Right lobe of liver (tissue), 6 donors: ENCODE measurements around the gene POLR3E. TPM values are rescaled to one million over a fixed set of nuclear protein-coding genes. Genes with fewer than 3 reads are reported as not detected.

Experiments
- ATAC-seq, 4 donors: fragments of 200-7000 bp; cut with Tn5 transposase; one replicate each; pipeline ENCODE4 v1.9.1; 2020; ENCODE audit warnings: mild to moderate bottlenecking in 4 of 4, moderate library complexity in 4 of 4
- DNase-seq, 3 donors: peaks; one replicate each; pipeline ENCODE4 v3.0.0-alpha.2; 2020
- H3K27ac ChIP-seq, 3 donors: fragments of 200-600 bp; one replicate each; pipeline ENCODE4 v1.8.0; 2022
- H3K27me3 ChIP-seq, 2 donors: fragments of 200-600 bp; one replicate each; pipeline ENCODE4 v1.8.0; 2022
- H3K36me3 ChIP-seq, 4 donors: fragments of 200-600 bp; sonication (generic) in 1 of 4; one replicate each; pipeline versions ENCODE4 v1.5.1 to v1.8.0; 2017 to 2022; ENCODE audit warnings: control low read depth in 1 of 4
- H3K4me1 ChIP-seq, 4 donors: fragments of 200-600 bp; sonication (generic) in 1 of 4; one replicate each; pipeline versions ENCODE4 v1.5.1 to v1.8.0; 2017 to 2022; ENCODE audit warnings: control low read depth in 1 of 4
- H3K4me3 ChIP-seq, 3 donors: fragments of 200-600 bp; one replicate each; pipeline ENCODE4 v1.8.0; 2022
- H3K9me3 ChIP-seq, 4 donors: fragments of 200-600 bp; sonication (generic) in 1 of 4; one replicate each; pipeline versions ENCODE4 v1.5.1 to v1.8.0; 2017 to 2022; ENCODE audit warnings: control low read depth in 1 of 4
- POLR2A ChIP-seq: fragments of 450-650 bp; IDR thresholded peaks from one replicate; pipeline ENCODE4 v1.6.1; 2017; ENCODE audit warnings: antibody characterized with exemption, mild to moderate bottlenecking
- WGBS: methylation state at CpG from one replicate; pipeline ENCODE4 v1.1.6; 2018; ENCODE audit warnings: low coverage, low lambda C conversion rate; ENCODE audit not compliant: insufficient coverage; ENCODE audit errors: missing lambda C conversion rate; 5-methylcytosine and 5-hydroxymethylcytosine counted together
- intact Hi-C, 2 donors: fragments of 100-400 bp; cut with DNase I; formaldehyde crosslinking; loops; one replicate each; pipeline versions ENCODE4 v1.11.2 to v1.14.1; 2022
- total RNA-seq, 6 experiments: library from RNA; depleted of rRNA in 2 of 6; stranded (reverse); fragments of >200 nt in 2 of 6; fragmentation: NEBNext Ultra II Directional in 3 of 6; extraction: Animal tissue kit (Norgen Biotek cat#: 25700) in 3 of 6; gene quantifications; one replicate each; pipeline versions ENCODE4 v1.1.0 to v1.2.4, GENCODE V29; 2016 to 2023
- TF ChIP-seq, protein P1 (sequence below), 4 donors: fragments of 200-600 bp in 3 of 4; fragments of 450-650 bp in 1 of 4; IDR thresholded peaks; one replicate each; pipeline versions ENCODE4 v1.5.1 to v1.8.0; 2016 to 2022; ENCODE audit warnings: antibody characterized with exemption in 4 of 4, mild to moderate bottlenecking in 2 of 4
- donor health status: DM: no; HTN: yes; CAD: no.
- donor health status: DM: no; HTN: no; CAD: no.
- donor health status: DM: no; HTN: no; CAD: no.
- donor health status: DM: no; HTN: yes; CAD: no.
- donor health status: DM: no; HTN: yes; CAD: no.

Gene POLR3E
- total RNA-seq, 6 experiments from 2014 or later, result 15.8 to 35.7 (median 26.9) TPM

DNA sequence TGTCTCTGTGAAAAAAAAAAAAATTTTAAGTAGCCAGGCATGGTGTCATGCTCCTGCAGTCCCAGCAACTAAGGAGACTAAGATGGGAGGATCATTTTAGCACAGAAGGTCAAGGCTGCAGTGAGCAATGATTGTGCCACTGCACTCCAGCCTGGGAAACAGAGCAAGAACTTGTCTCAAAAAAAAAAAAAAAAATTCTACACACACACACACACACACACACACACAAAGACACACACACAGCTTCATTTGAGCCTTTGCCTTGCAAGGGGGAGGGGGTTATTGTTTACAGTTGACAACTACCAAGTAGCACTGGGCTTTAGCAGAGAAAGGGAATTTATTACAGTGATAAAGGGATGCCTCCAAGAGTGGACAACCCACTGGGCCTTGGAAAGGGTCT, 4.9 kb upstream of the POLR3E start:
- Histone ChIP-seq H3K27me3 (no peaks in the 10 kb centered on the region), H3K4me1 (no peaks in the 10 kb centered on the region), H3K9me3 (no peaks in the 10 kb centered on the region), H3K4me3 (no peak overlapping the region), H3K27ac (no peak overlapping the region), H3K36me3 (no peaks in the 10 kb centered on the region)
- ATAC-seq, result no peak
- intact Hi-C loops, result no loop called here
- no peak for TF ChIP-seq POLR2A
- TF ChIP-seq, protein P1, sequence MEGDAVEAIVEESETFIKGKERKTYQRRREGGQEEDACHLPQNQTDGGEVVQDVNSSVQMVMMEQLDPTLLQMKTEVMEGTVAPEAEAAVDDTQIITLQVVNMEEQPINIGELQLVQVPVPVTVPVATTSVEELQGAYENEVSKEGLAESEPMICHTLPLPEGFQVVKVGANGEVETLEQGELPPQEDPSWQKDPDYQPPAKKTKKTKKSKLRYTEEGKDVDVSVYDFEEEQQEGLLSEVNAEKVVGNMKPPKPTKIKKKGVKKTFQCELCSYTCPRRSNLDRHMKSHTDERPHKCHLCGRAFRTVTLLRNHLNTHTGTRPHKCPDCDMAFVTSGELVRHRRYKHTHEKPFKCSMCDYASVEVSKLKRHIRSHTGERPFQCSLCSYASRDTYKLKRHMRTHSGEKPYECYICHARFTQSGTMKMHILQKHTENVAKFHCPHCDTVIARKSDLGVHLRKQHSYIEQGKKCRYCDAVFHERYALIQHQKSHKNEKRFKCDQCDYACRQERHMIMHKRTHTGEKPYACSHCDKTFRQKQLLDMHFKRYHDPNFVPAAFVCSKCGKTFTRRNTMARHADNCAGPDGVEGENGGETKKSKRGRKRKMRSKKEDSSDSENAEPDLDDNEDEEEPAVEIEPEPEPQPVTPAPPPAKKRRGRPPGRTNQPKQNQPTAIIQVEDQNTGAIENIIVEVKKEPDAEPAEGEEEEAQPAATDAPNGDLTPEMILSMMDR (IDR thresholded peaks at IDR 0.05), result no peak
- DNase-seq, result no peak

DNA sequence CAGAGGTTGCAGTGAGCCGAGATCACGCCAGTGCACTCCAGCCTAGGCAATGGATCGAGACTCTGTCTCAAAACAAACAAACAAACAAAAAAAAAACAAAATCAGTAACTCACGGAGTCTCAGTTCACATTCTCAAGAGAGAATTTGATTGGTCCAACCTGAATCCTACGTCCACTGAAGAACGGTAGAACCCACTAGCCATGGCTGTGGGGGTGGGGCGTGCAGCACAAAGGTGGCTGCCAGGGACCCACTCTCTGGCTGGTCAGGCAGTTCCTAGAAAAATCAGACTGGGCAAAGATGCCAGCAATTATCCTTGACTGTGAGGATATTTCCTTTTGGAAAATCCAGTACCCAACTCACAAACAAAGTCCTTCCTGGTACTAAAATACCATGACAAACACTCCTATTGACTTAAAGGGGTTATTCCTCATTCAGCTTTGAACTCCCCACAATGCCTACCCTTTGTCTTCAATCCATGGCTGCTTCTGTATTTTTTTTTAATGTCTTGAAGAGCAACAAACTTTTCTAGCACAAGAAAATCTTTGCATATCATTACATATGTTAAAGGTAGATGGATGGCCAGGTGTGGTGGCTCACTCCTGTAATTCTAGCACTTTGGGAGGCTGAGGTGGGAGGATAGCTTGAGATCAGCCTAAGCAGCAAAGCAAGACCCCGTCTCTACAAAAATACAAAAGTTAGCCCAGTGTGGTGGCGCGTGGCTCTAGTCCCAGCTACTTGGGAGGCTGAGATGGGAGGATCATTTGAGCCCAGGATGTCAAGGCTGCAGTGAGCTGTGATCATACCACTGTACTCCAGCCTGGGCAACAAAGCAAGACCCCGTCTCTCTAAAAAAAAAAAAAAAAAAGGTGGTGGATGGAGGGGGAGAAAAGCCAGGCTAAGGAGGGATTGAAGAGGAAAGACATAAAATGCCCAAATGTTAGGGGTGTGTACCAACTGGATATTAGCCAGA, 3.8 kb upstream of the POLR3E start:
- no peak overlapping the region for H3K27ac ChIP-seq
- TF ChIP-seq, protein P1 (IDR thresholded peaks at IDR 0.05), result no peak
- TF ChIP-seq POLR2A, result no peak
- H3K27me3 ChIP-seq, result no peaks in the 10 kb centered on the region
- H3K4me1 ChIP-seq, result no peaks in the 10 kb centered on the region
- DNase-seq (no peak), ATAC-seq (no peak)
- intact Hi-C loops, result no loop called here
- no peak overlapping the region for H3K4me3 ChIP-seq
- H3K9me3 ChIP-seq, result no peaks in the 10 kb centered on the region
- H3K36me3 ChIP-seq, result no peaks in the 10 kb centered on the region
- 70% methylated on average over 8 of the region's 11 CpGs for WGBS

DNA sequence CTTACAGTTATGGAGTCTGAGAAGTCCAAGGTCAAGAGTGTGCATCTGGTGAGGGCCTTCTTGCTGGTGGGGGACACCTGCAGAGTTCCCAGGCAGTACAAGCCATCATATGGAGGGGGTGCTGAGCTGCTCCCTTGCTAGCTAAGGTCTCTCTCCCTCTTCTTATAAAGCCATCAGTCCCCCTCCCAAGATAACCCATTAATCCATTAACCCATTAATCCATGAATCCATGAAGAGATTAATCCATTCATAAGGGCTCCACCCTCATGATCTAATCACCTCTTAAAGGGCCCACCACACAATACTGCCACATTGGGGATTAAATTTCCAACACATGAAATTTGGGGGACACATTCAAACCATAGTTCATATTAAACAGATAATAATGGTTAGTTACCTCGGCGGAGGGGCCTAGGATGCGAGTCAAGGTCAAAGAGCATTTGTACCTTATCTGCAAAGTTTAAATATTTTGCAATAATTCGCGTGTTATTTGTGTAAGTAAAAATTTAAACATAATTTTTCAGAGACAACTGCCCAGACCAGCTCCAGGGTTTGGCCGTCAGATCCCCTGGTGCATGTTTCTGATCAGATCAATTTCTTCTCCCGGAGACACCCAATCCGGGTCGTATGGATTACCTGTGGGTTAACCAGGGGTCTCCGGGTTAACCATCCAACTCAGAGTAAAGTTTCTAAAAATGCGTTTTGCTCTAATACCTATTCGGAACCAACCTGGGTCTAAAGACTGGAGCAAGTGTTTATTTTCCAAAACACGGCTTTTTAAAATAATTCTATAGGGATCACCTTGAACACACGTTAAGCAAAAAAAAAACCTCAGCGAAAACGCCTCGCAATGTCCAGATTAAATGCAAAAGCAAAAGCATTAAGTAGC, 740 bp upstream of the POLR3E start:
- no peak for TF ChIP-seq POLR2A
- TF ChIP-seq, protein P1 (IDR thresholded peaks at IDR 0.05), result no peak
- Histone ChIP-seq H3K4me1 (peaks cover 0 to 7% (median 0%) of the 10 kb centered on the region in 4 donors), H3K27me3 (no peaks in the 10 kb centered on the region), H3K27ac (peak overlapping the region in 2 of 3 donors; percentile 0 to 64), H3K9me3 (no peaks in the 10 kb centered on the region), H3K4me3 (peak overlapping the region; percentile 44 to 91 (median 76)), H3K36me3 (no peaks in the 10 kb centered on the region)
- DNase-seq (no peak), ATAC-seq (no peak)
- intact Hi-C loops, result loop anchor here in 1 of 2 donors (5.0 kb wide), 1 partner anchor 94 kb away; no protein-coding TSS in a partner anchor
- 2% methylated on average over 17 of the region's 17 CpGs for WGBS

DNA sequence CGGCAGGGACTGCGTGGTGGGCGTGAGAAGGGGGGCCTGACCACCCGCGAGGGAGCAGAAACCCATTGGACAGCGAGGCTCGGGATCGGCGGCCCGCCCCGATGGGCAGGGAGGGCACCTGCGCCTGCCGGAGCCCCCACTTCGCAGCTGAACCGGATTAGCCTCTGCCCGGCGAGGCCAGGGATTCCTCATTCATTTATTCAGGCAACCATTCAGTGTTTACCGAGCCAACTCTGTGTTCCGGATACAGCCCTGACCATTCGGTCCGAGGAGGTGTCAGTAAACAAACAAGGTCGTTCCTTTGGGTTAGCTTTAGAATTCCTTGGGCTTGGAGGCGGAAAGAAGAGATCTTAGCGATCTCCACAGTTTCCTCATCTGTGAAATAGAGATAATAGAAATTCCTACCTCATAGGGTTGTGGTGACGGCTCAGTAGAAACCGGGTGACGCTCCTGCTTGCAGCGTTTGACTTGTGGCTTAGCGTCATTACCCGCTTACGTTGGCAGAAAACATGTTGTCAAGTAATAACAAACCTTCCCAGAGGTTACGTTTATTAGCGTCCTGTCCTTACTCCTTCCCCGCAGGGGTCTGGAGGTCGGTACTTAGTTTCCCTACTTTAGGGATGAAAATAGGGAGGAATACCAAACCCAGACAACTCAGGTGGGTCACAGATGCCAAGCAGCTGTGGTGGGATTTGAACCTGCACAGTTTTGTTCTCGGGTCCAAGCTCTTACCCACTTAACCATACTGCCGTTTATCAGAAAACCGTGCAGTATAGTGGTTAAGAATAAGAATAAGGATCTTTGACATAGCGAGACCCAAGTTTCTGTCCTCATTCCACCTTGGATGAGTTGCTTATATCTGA, 893 bp downstream of the POLR3E start:
- Histone ChIP-seq H3K27ac (peak overlapping the region; percentile 84 to 99 (median 93)), H3K4me3 (peak overlapping the region; percentile 76 to 94 (median 91)), H3K36me3 (peaks cover 0 to 3% (median 0%) of the 10 kb centered on the region in 4 donors), H3K9me3 (no peaks in the 10 kb centered on the region), H3K4me1 (peaks cover 0 to 7% (median 0%) of the 10 kb centered on the region in 4 donors), H3K27me3 (no peaks in the 10 kb centered on the region)
- WGBS, result under 1% methylated on average over 22 of the region's 39 CpGs
- peak in 2 of 3 donors; percentile 52 to 77 for DNase-seq
- intact Hi-C loops, result loop anchor here in 1 of 2 donors (5.0 kb wide), 1 partner anchor 96 kb away; no protein-coding TSS in a partner anchor
- ATAC-seq, result peak; percentile 17 to 52 (median 40)
- no peak for TF ChIP-seq POLR2A
- TF ChIP-seq, protein P1 (IDR thresholded peaks at IDR 0.05), result no peak
